ENCODE results near the gene TRIM62. TPM values are rescaled to one million over a fixed set of nuclear protein-coding genes. Genes with fewer than 3 reads are reported as not detected.

The TRIM62 gene
- total RNA-seq, 1 experiment from 2014 or later: 6.9 TPM

GRCh38 chr1:33163621-33164519, 18.0 kb downstream of the TRIM62 start:
- no peak overlapping the region for H3K23ac ChIP-seq (ENCODE audit: insufficient read length, low read depth, low read length)
- no peak overlapping the region for H2AK5ac ChIP-seq (ENCODE audit: insufficient read length, low read length)
- no peak overlapping the region for H3K27ac ChIP-seq (ENCODE audit: insufficient read length, low read depth, low read length)
- peak; percentile 57 for DNase-seq
- no peak overlapping the region for H3K4me2 ChIP-seq (ENCODE audit: insufficient read depth, insufficient read length, low read length)
- H3K27ac Mint-ChIP-seq: peak overlapping the region in 2 of 3 experiments; percentile 68 to 69; a peak in 5 of 7 replicates
- H3K27me3 Mint-ChIP-seq (ENCODE audit: low read depth): peaks cover 10% of the 10 kb centered on the region
- H3K14ac ChIP-seq (ENCODE audit: insufficient read depth, low read length): no peak overlapping the region
- H3K27me3 ChIP-seq (ENCODE audit: insufficient read depth, low read length): no peaks in the 10 kb centered on the region
- no CpG with 5 or more reads among the region's 14 CpGs for WGBS (ENCODE audit: extremely low coverage, insufficient read length, low lambda C conversion rate)
- no peaks in the 10 kb centered on the region for H3K79me1 ChIP-seq (ENCODE audit: insufficient read depth, low read depth, low read length, poor library complexity, severe bottlenecking)
- no peak overlapping the region for H2BK120ac ChIP-seq (ENCODE audit: low read depth, low read length, poor library complexity, severe bottlenecking)
- no peaks in the 10 kb centered on the region for H4K20me1 ChIP-seq (ENCODE audit: control insufficient read depth, insufficient read depth, insufficient read length)
- H3T11ph ChIP-seq (ENCODE audit: low read length): no peak overlapping the region
- no peak overlapping the region for H3K9ac ChIP-seq (ENCODE audit: extremely low read depth, insufficient read length, low read length)
- H3K9me3 ChIP-seq (ENCODE audit: control insufficient read depth, low read depth, low read length): no peaks in the 10 kb centered on the region
- H3K9me3 Mint-ChIP-seq: peaks cover 0 to 2% of the 10 kb centered on the region in 2 experiments; a peak in 1 of 5 replicates
- H2AFZ ChIP-seq (ENCODE audit: low read length): no peak overlapping the region
- no peak overlapping the region for H4K8ac ChIP-seq (replicated peaks; ENCODE audit: insufficient read length, low read depth, low read length)
- peak overlapping the region in 1 of 2 experiments; percentile 19; a peak in 2 of 5 replicates for H3K4me3 Mint-ChIP-seq
- no peak overlapping the region for H3K18ac ChIP-seq (ENCODE audit: insufficient read length, low read depth, low read length)
- TF ChIP-seq CTCF (conservative IDR thresholded peaks at IDR 0.05): no peak
- no peak overlapping the region for H2BK5ac ChIP-seq (ENCODE audit: insufficient read length, low read length)
- peaks cover 42 to 51% of the 10 kb centered on the region in 2 experiments for H3K4me1 Mint-ChIP-seq
- H2BK15ac ChIP-seq (ENCODE audit: low read depth, low read length): no peak overlapping the region
- H4K91ac ChIP-seq (ENCODE audit: insufficient read length, low read depth, low read length): no peak overlapping the region
- peaks cover 2% of the 10 kb centered on the region; the same call in 1 of the 2 replicates for H3K4me1 ChIP-seq (ENCODE audit: insufficient read depth, low read length)
- H2BK20ac ChIP-seq (ENCODE audit: low read depth, low read length, poor library complexity, severe bottlenecking): no peak overlapping the region
- H3K36me3 Mint-ChIP-seq (ENCODE audit: insufficient read depth in 1 of 3, low read depth in 3 of 3): peaks cover 5 to 15% (median 14%) of the 10 kb centered on the region in 3 experiments; a peak in 6 of 7 replicates
- H3K4ac ChIP-seq (ENCODE audit: low read depth, low read length): no peak overlapping the region
- H3K56ac ChIP-seq (ENCODE audit: insufficient read length, low read depth, low read length): no peak overlapping the region
- no peaks in the 10 kb centered on the region for H3K23me2 ChIP-seq (ENCODE audit: insufficient read length, low read depth, low read length, poor library complexity, severe bottlenecking)
- H4K5ac ChIP-seq (ENCODE audit: insufficient read length, low read depth, low read length): no peak overlapping the region
- H2BK12ac ChIP-seq (ENCODE audit: insufficient read length, low read depth, low read length): no peak overlapping the region
- H3K79me2 ChIP-seq (ENCODE audit: insufficient read depth, low read length): no peaks in the 10 kb centered on the region

Data from H9 (cell line).